Transverse colon (tissue), 4 donors: ENCODE measurements around the gene NR3C2.

Experiments used
- CTCF ChIP-seq, 5 experiments: fragments of 200-600 bp in 3 of 5; fragments of 450-650 bp in 2 of 5; sonication (generic) in 3 of 5; IDR thresholded peaks; 1 replicate in 2 of 5; 2 replicates in 3 of 5; pipeline ENCODE4 v1.5.1; 2016 to 2017; ENCODE audit warnings: antibody characterized with exemption in 5 of 5, inconsistent platforms in 3 of 5, mild to moderate bottlenecking in 2 of 5, moderate library complexity in 1 of 5
- POLR2AphosphoS5 ChIP-seq, 3 donors: sonication (generic); formaldehyde crosslinking; IDR thresholded peaks; one replicate each; pipeline ENCODE4 v1.6.1; 2016; ENCODE audit warnings: antibody characterized with exemption in 3 of 3

DNA sequence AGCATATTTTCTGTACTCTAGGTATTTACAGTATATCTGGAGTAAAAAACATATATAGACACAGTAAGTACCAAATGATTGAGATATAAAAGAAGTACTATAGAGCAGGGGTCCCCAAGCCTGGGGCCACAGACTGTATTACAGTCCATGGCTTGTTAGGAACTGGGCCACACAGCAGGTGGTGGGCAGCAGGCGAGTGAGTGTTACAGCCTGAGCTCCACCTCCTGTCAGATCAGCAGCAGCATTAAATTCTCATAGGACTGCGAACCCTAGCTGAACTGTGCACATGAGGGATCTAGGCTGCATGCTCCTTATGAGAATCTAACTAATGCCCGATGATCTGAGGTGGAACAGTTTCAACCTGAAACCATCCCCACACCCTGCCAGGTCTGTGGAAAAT is 300.7 kb downstream of the NR3C2 start:
- no peak for TF ChIP-seq CTCF (IDR thresholded peaks at IDR 0.05)
- no peak for TF ChIP-seq POLR2AphosphoS5 (IDR thresholded peaks at IDR 0.05)
